Activated CD4-positive, alpha-beta T cell treated with anti-CD3 and anti-CD28 coated beads, Interleukin-2, amount 10 ng/mL, durations not matched to agents 24 days and 14 days (primary cell): ENCODE measurements around the gene LGALS1. TPM values are rescaled to one million over a fixed set of nuclear protein-coding genes. Genes with fewer than 3 reads are reported as not detected.
A peak's percentile ranks its signal among the peaks of the same experiment; 100 is the strongest.

Experiments used
- DNase-seq: peaks from one replicate; pipeline ENCODE4 v3.0.0; 2022
- H3K27ac Mint-ChIP-seq: one replicate; pipeline ENCODE4 v1.8.0; 2022; ENCODE audit warnings: mild to moderate bottlenecking, mixed read lengths
- H3K27me3 Mint-ChIP-seq: one replicate; pipeline ENCODE4 v1.8.0; 2022; ENCODE audit warnings: mixed read lengths
- H3K36me3 Mint-ChIP-seq: one replicate; pipeline ENCODE4 v1.8.0; 2022; ENCODE audit warnings: low read depth, mild to moderate bottlenecking, mixed read lengths
- H3K4me1 Mint-ChIP-seq: one replicate; pipeline ENCODE4 v1.8.0; 2021; ENCODE audit warnings: mixed read lengths
- H3K4me3 Mint-ChIP-seq: one replicate; pipeline ENCODE4 v1.8.0; 2022; ENCODE audit warnings: mild to moderate bottlenecking, moderate library complexity, mixed read lengths
- H3K9me3 Mint-ChIP-seq: one replicate; pipeline ENCODE4 v1.8.0; 2021; ENCODE audit warnings: mixed read lengths
- intact Hi-C: fragments of 100-400 bp; cut with micrococcal nuclease; formaldehyde crosslinking; loops from one replicate; pipeline ENCODE4 v1.15.1; 2023
- total RNA-seq: library from RNA; stranded (reverse); gene quantifications from 2 replicates; pipeline ENCODE4 v1.2.3, GENCODE V29; 2022

LGALS1 gene
- total RNA-seq, result 361 and 362 TPM in 2 replicates

DNA sequence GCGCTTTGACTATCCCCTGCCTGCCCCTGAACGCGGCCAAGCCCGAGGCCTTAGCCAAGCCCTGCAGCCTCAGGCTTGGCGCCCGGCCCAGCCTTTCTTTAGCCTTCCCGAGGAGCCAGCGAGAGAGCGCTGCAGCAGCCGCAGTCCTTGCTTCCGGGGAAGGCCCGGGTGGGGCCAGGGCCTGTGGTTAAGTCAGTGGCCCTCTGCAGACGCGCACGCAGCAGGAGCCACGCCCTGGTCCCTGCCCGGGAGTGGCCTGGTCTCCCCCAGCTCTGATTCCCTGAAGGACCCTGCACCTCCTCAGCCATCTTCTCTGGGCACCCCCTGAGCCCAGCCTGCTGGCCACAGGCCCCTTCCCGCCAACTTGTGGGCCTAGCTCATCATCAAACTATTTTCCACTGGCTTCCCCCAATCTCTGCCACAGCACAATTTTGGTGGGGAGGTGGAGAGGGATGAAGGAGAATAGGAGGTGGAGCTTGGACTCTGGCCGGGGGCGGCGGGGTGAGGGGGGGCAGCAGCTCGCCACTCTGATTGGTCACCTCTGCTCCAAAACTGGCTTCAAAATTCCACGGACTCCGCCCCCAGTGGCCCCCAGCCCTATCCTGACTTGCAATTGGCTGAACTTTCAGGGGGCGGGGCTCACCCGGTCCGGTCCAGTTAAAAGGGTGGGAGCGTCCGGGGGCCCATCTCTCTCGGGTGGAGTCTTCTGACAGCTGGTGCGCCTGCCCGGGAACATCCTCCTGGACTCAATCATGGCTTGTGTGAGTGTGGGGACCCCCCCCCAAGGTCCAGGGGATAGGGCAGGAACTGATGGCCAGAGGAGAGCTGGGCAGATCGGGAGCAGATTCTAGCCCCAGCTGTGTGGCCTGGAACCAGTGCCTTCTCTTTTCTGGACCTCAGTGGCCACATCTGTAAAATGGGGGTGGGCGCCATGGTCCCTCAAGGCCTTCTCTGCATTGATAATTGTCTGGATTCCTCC lies at the start of gene LGALS1:
LGALS1 (plus strand) TSS at position 686 of the 979 bp plus-strand sequence; CDS start at position 753, 67 bp downstream.
- Mint-ChIP-seq H3K4me1 (peaks cover 54% of the 10 kb centered on the region), H3K9me3 (no peaks in the 10 kb centered on the region), H3K36me3 (peaks cover 9% of the 10 kb centered on the region), H3K4me3 (peak within 1 kb of the TSS; percentile 92), H3K27ac (peak within 1 kb of the TSS; percentile 97), H3K27me3 (no peaks in the 10 kb centered on the region)
- intact Hi-C loops, result loop anchor here (1.0 to 5.0 kb wide), 3 partner anchors 17 to 138 kb away; partner anchors contain the start of genes GCAT and PDXP
- peak; percentile 94 for DNase-seq

DNA sequence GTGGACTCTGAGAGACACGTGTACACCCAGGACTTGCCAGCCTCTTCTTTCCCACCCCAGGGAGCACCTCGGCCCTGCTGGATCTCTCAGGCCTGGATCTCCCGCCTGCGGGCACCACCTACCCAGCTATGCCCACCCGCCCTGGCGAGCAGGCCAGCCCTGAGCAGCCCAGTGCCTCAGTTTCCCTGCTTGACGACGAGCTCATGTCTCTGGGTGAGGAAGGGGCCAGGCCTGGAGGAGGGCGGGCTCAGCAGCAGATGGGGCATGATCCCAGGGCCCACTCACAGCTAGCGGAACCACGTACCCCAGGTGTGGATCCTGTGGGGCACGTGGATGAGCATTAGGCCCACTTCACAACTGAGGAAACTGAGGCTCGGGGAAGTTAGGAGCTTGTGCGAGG lies 49.7 kb upstream of the LGALS1 start:
- DNase-seq, result no peak
- Mint-ChIP-seq H3K9me3 (no peaks in the 10 kb centered on the region), H3K27me3 (no peaks in the 10 kb centered on the region), H3K4me1 (peaks cover 23% of the 10 kb centered on the region), H3K27ac (no peak overlapping the region), H3K4me3 (no peak overlapping the region), H3K36me3 (peaks cover 16% of the 10 kb centered on the region)
- intact Hi-C loops, result no loop called here

DNA sequence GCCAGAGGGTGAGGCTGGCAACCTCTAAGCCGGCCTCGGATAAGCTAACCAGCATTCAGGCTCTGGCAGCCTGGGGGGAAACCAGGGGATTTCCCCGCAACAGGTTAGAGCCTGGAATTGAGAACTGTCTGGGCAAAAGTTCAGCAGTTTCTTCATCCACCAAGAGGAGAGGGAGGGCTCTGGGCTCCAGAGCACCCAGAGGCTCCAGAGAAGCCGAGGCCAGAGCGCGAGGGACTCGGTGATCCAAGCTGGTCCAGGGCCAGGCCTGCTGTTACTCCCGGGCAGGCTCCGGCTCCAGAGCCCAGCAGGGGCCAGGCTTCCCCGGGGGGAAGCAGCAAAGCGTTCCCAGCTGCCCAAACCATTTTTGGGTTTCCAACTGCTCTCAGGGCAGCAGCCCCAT lies 49.3 kb upstream of the LGALS1 start:
- Mint-ChIP-seq H3K27ac (peak overlapping the region; percentile 53), H3K4me1 (peaks cover 23% of the 10 kb centered on the region), H3K4me3 (no peak overlapping the region), H3K36me3 (peaks cover 16% of the 10 kb centered on the region), H3K27me3 (no peaks in the 10 kb centered on the region), H3K9me3 (no peaks in the 10 kb centered on the region)
- no peak for DNase-seq
- intact Hi-C loops, result no loop called here

DNA sequence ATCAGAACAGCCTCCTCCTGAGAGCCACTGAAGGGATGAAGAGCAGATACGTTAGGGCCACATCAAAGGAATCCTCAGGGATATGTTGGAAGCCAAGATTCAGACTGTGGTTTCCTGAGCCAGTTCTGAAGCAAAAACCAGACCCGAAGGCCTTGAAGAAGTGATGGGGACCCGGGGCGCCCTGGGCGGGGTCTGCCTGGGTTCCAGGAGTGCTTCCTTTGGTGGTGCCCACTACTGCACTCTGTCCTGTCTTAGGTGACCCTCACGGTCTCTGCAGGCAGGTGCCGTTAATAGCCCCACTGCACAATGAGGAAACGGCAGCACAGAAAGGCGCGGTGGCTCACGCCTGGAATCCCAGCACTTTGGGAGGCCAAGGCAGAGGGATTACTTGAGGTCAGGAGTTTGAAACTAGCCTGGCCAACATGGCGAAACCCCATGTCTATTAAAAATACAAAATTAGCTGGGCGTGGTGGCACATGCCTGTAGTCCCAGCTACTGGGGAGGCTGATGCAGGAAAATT lies 48.8 kb upstream of the LGALS1 start:
- peak overlapping the region; percentile 44 for H3K4me3 Mint-ChIP-seq
- DNase-seq, result no peak
- intact Hi-C loops, result loop anchor here (1.0 kb wide), 1 partner anchor 10 kb away; no protein-coding TSS in a partner anchor
- peaks cover 13% of the 10 kb centered on the region for H3K36me3 Mint-ChIP-seq
- peak overlapping the region; percentile 88 for H3K27ac Mint-ChIP-seq
- no peaks in the 10 kb centered on the region for H3K27me3 Mint-ChIP-seq
- peaks cover 23% of the 10 kb centered on the region for H3K4me1 Mint-ChIP-seq
- H3K9me3 Mint-ChIP-seq, result no peaks in the 10 kb centered on the region

DNA sequence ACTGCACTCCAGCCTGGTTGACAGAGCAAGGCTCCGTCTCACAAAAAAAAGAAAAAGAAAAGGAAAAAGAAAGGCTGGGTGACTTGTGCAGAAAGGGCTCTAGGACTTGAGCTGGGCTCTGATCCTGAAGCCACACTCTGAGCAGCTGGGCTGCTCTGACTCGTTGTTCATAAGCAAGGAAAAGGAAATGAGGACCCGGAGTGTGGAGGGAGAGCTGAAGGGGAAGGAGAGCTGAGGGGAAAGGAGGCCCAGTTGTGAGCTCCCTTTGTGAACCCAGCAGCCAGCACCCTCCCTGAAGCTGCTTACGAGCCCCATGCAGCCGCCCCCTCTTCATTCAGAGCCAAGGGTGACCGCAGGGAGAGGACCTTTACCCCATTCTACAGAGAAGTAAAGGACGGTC lies 48.3 kb upstream of the LGALS1 start:
- peak overlapping the region; percentile 44 for H3K4me3 Mint-ChIP-seq
- no peaks in the 10 kb centered on the region for H3K9me3 Mint-ChIP-seq
- peaks cover 26% of the 10 kb centered on the region for H3K4me1 Mint-ChIP-seq
- H3K27me3 Mint-ChIP-seq, result no peaks in the 10 kb centered on the region
- peaks cover 13% of the 10 kb centered on the region for H3K36me3 Mint-ChIP-seq
- intact Hi-C loops, result loop anchor here (1.0 kb wide), 1 partner anchor 9 kb away; no protein-coding TSS in a partner anchor
- H3K27ac Mint-ChIP-seq, result peak overlapping the region; percentile 88
- no peak for DNase-seq

DNA sequence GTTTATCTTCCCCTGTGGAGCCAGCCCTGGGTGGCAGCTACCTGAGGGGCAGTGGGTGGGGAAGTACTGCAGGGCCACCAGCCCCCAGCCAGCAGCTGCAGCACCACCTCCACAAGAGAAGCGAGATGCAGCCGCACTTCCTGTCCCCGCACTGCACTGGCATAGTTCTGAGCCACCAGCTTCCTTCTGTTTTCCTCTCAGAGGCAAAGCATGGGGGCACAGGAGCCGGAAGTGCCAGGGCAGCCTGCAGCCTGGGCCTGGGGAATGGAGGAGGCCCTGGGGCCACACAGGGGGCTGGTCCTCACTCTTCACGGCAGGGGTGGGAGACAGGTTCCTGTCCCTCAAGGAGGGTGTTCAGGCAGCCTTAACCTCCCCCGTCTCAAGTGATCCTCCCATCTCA lies 47.9 kb upstream of the LGALS1 start:
- intact Hi-C loops, result loop anchor here (1.0 kb wide), 1 partner anchor 9 kb away; no protein-coding TSS in a partner anchor
- Mint-ChIP-seq H3K36me3 (peaks cover 9% of the 10 kb centered on the region), H3K4me1 (peaks cover 26% of the 10 kb centered on the region), H3K9me3 (no peaks in the 10 kb centered on the region), H3K27ac (peak overlapping the region; percentile 88), H3K27me3 (no peaks in the 10 kb centered on the region), H3K4me3 (peak overlapping the region; percentile 44)
- peak; percentile 82 for DNase-seq

DNA sequence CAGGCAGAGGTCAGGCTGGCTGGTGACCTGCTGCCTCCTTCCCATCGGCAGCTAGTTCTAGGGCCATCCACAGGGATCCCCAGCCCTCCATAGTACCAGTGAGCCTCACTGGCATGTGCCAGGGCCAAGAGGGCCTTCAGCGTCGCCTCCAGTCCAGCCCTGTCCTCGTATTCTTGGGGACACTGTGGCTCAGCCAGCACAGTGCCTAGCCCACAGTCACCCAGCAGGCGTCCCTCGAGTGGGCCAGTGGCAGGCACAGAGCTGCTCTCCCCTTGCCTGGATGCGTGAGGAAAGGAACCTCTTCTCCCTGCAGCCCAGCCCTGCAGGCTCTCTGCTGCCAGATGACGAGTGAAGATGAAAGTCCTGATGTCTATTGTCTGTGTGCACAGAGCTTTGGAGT lies 46.6 kb upstream of the LGALS1 start:
- Mint-ChIP-seq H3K4me1 (peaks cover 32% of the 10 kb centered on the region), H3K27ac (peak overlapping the region; percentile 76)
- intact Hi-C loops, result no loop called here

DNA sequence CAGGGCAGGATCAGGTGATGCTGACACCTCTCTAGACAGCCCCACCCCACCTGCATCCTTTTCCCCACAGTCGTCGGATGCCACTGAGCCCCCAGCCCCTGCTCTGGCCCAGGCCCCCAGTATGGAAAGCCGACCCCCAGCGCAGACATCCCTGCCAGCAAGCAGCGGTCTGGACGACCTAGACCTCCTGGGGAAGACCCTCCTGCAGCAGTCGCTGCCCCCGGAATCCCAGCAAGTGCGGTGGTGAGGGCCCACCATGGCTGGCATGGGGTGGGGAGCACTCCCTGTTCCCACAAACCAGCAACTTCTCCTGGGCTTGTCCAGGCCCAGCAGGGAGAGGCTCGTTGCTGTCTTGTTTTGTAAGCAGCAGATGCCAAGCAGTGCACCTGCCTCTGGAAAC lies 45.5 kb upstream of the LGALS1 start:
- Mint-ChIP-seq H3K4me3 (no peak overlapping the region), H3K36me3 (peaks cover 6% of the 10 kb centered on the region), H3K27me3 (no peaks in the 10 kb centered on the region), H3K9me3 (no peaks in the 10 kb centered on the region), H3K27ac (no peak overlapping the region), H3K4me1 (peaks cover 43% of the 10 kb centered on the region)
- intact Hi-C loops, result no loop called here
- no peak for DNase-seq

More for the DNA sequence above, 46.6 kb upstream of the LGALS1 start:
- Mint-ChIP-seq H3K36me3 (peaks cover 10% of the 10 kb centered on the region), H3K4me3 (no peak overlapping the region), H3K27me3 (no peaks in the 10 kb centered on the region), H3K9me3 (no peaks in the 10 kb centered on the region)
- DNase-seq, result no peak

DNA sequence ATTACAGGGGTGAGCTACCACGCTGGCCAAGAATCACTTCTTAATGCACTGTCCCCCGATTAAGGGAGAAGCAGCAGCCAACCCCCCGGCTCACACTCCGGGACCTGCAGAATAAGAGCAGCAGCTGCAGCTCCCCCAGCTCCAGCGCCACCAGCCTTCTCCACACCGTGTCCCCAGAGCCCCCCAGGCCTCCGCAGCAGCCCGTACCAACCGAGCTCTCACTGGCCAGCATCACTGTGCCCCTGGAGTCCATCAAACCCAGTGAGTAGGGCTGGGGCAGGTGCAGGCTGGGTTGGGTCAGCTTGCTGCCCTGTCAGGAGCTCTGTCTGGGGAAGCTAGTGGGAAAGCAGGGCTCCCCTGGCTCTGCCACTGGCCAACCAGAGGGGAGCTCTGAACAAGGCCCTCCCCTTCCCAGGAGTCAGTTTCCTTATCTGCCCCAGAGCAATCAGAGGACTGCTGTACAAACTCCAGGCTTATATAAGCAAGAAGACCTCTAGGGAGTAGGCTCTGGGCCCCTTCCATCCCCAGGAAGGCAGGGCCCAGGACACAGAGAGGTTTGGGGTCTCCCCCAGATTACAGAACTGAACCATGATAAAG lies 44.5 kb upstream of the LGALS1 start:
- DNase-seq, result no peak
- Mint-ChIP-seq H3K4me1 (peaks cover 47% of the 10 kb centered on the region), H3K27me3 (no peaks in the 10 kb centered on the region), H3K36me3 (peaks cover 6% of the 10 kb centered on the region), H3K4me3 (no peak overlapping the region), H3K27ac (peak overlapping the region; percentile 67), H3K9me3 (no peaks in the 10 kb centered on the region)
- intact Hi-C loops, result no loop called here

DNA sequence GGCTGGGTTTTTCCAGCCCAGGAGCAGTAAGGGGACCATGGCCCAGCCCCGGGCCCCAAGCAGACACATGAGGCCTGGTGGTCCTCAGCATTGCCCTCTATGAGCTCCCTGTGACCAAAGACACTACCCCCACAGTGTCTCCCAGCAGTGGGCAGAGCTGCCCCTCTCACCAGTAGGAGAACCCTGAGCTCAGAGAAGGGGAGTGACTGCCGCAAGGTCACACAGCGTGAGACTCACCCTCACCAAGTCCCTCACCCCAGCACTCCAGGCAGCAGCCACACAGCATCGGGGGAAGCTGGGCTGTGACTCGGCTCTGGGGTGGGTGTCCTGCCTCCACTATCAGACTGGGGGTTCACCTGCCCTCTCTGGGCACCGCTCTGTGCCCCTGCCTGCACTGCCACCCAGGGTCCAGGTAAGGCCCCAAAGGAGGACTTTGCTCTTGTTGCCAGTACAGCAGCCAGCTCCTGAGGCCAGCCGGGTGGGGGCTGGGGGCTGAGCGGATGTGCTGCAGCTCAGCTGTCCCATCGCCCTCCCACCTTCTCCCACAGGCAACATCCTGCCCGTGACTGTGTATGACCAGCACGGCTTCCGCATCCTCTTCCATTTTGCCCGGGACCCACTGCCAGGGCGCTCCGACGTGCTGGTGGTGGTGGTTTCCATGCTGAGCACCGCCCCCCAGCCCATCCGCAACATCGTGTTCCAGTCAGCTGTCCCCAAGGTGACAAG lies 43.8 kb upstream of the LGALS1 start:
- Mint-ChIP-seq H3K27ac (peak overlapping the region; percentile 79), H3K27me3 (no peaks in the 10 kb centered on the region), H3K4me1 (peaks cover 50% of the 10 kb centered on the region), H3K9me3 (no peaks in the 10 kb centered on the region), H3K4me3 (no peak overlapping the region), H3K36me3 (peaks cover 6% of the 10 kb centered on the region)
- intact Hi-C loops, result no loop called here
- DNase-seq, result peak; percentile 61

DNA sequence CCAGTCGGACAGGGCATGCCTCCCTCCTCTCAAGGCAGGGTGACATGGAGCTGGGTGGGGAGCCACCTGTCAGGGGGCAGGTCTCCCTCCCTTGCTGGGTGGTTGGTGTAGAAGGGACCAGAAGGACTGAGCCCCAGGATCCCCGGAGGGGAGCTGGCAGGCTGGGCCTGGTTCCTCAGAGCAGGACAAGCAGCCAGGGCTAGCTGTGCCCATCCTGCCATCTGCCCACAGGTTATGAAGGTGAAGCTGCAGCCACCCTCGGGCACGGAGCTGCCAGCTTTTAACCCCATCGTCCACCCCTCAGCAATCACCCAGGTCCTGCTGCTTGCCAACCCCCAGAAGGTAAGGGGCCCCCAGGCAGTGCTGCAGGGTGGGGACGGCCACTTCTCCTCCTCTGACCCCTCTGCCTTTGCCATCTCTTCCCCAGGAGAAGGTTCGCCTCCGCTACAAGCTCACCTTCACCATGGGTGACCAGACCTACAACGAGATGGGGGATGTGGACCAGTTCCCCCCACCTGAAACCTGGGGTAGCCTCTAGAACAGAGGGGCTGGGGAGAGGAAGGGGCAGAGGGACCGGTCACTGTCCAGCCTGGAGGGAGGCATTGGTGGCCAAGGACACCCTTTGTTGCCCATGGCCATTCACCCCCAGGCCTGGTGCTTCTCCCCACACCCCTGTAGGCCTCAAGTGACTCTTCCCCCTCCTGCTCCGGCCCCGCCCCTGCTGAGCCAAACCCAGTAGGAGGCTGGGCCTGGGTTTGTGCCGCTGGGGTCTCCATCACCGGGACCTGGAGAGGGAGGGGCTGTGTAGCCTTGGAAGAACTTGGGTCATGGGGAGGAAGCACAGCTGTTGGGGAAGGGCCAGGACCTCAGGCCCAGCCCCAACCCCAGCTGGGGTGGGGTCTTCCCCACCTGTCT lies 43.0 kb upstream of the LGALS1 start:
- Mint-ChIP-seq H3K36me3 (peaks cover 6% of the 10 kb centered on the region), H3K4me3 (no peak overlapping the region), H3K4me1 (peaks cover 50% of the 10 kb centered on the region), H3K27me3 (no peaks in the 10 kb centered on the region), H3K27ac (peak overlapping the region; percentile 92), H3K9me3 (no peaks in the 10 kb centered on the region)
- peak; percentile 64 for DNase-seq
- intact Hi-C loops, result no loop called here

DNA sequence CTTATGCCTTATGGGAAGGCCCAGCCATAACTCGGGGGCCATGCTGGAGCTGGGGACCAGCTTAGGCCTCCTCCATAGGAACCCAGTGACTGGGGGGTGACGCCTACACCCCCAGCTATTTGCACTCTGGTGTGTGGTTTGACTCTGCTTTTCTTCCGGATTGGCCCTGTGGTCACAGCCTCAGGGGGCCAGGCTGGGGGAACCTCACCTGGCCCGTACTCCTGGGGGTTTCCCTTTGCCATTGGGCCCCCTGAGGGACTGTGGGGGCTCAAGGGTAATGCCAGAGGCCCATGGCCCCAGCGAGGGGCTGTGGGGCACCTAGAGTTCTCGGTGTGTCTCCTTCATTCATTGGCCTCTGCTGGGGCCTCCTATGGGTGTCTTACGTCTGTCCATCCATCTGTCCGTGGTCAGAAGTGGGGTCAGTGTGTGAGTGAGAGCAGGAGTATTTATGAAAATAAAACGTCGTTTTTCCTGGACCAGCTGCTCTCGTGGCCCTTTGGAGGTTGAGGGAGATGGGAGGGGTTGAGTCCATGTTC lies 42.3 kb upstream of the LGALS1 start:
- peak; percentile 77 for DNase-seq
- Mint-ChIP-seq H3K27ac (peak overlapping the region; percentile 92), H3K4me3 (peak overlapping the region; percentile 77), H3K36me3 (peaks cover 6% of the 10 kb centered on the region), H3K4me1 (peaks cover 55% of the 10 kb centered on the region), H3K9me3 (no peaks in the 10 kb centered on the region), H3K27me3 (no peaks in the 10 kb centered on the region)
- intact Hi-C loops, result no loop called here
